NOMO-1 (cell line): ENCODE results near the gene SH3BP5L.
"Not testable (repeated sequence)": the region's sequence is repeated elsewhere in the genome, so short reads cannot be mapped to it uniquely, and the experiment has no call there.

ENCODE experiments used
- DNase-seq, 2 experiments: peaks; one replicate each; lab custom pipeline; 2025; ENCODE audit not compliant: unreplicated experiment in 2 of 2; lab: John Stamatoyannopoulos, UW

SH3BP5L gene

GRCh38 chr1:248834343-248834940, 8.7 kb upstream of the SH3BP5L start:
- peak; percentile 34 to 46 for DNase-seq

GRCh38 chr1:248831842-248832241, 6.1 kb upstream of the SH3BP5L start:
- DNase-seq, result no peak

DNA sequence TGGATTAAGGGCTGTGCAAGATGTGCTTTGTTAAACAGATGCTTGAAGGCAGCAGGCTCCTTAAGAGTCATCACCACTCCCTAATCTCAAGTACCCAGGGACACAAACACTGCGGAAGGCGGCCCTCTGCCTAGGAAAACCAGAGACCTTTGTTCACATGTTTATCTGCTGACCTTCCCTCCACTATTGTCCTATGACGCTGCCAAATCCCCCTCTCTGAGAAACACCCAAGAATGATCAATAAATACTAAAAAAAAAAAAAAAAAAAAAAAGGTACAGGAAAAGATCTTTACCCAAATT, 5.0 kb upstream of the SH3BP5L start:
- not testable (repeated sequence) for DNase-seq

DNA sequence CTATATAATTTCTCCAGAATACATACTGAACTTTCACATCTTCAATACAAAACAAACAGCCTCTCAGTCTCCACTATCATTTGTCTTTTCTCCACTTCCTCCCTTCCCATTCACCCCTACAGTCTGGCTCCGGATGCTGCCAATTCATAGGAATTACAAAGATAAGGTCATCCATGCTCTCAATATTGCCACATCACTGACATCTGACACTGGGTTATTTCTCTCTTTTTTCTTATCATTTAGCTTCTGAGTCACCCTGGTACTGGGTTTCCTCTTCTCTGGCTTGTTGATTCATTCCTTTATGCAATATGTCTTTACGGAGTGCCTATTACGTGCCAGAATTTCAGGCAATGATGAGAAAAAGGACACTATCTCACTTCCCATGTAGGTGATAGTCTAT, 3.1 kb upstream of the SH3BP5L start:
- DNase-seq, result peak; percentile 68 to 95

DNA sequence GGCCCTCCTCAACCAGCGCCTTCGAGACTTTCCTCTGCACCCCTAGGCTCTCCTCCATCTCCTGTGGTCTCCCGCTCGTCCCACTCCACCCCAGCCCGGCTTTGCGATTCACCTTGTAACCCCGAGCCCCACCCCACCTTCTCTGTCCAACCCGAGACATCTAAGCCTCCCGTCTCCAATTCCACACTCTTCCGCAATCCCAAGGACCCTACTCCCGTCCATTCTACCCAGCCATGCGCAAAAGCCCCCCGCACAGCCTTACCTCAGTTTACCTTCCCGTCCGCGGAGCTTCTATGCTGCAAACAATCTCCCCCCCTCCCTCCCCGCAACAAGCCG, 174 bp downstream of the SH3BP5L start:
- no peak for DNase-seq

GRCh38 chr1:248825136-248825535, 579 bp downstream of the SH3BP5L start:
- no peak for DNase-seq

GRCh38 chr1:248824701-248825100, 1.0 kb downstream of the SH3BP5L start:
- no peak for DNase-seq

- no peak for DNase-seq
Observed at GRCh38 chr1:248824301-248824700, 1.4 kb downstream of the SH3BP5L start.

GRCh38 chr1:248823517-248824001, 2.2 kb downstream of the SH3BP5L start:
- DNase-seq, result peak in 1 of 2 experiments; percentile 30

- DNase-seq, result peak; percentile 20 to 78
Observed at GRCh38 chr1:248822148-248823032, 3.3 kb downstream of the SH3BP5L start.

- no peak for DNase-seq
Observed at GRCh38 chr1:248821641-248822040, 4.1 kb downstream of the SH3BP5L start.

DNA sequence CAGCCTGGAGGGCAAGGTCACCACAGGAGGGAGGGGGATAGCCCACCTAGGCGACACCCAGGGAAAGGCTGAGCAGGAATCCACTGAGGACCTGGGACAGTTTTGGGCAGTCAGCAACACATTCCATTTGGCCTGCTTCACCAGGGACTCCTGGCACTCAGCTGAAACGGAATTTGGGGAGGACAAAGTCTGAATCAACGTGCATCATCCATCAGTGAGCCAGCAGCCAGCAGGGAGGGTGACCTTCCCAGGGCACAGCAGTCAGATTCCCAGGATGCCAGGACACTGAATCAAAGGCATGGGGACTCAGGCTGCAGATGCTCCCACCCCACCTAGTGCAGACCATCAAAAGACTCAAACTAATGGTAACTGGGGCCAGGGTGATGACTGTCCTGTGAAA, 4.6 kb downstream of the SH3BP5L start:
- no peak for DNase-seq

GRCh38 chr1:248820041-248820585, 5.6 kb downstream of the SH3BP5L start:
- DNase-seq, result no peak

- no peak for DNase-seq
Observed at GRCh38 chr1:248818505-248819374, 7.0 kb downstream of the SH3BP5L start.

DNA sequence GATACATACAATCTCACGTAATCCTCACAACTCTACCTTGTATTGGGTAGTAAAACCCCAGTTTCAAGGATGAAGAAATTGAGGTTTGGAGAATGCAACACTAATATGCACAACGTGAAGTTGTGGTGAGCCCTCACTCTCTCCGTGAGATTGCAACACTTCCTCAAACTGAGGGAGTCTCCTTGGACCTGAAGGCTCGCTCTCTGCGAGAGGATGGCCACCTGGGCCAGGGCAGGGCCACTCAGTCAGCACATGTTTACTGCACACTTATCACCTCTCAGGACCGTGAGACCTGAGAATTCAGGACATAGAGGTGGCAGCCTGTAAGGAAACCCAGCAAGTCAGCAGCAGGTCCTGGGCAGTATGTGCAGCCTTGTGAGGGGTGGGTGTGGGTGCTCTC, 8.7 kb downstream of the SH3BP5L start:
- DNase-seq, result peak; percentile 81 to 97

DNA sequence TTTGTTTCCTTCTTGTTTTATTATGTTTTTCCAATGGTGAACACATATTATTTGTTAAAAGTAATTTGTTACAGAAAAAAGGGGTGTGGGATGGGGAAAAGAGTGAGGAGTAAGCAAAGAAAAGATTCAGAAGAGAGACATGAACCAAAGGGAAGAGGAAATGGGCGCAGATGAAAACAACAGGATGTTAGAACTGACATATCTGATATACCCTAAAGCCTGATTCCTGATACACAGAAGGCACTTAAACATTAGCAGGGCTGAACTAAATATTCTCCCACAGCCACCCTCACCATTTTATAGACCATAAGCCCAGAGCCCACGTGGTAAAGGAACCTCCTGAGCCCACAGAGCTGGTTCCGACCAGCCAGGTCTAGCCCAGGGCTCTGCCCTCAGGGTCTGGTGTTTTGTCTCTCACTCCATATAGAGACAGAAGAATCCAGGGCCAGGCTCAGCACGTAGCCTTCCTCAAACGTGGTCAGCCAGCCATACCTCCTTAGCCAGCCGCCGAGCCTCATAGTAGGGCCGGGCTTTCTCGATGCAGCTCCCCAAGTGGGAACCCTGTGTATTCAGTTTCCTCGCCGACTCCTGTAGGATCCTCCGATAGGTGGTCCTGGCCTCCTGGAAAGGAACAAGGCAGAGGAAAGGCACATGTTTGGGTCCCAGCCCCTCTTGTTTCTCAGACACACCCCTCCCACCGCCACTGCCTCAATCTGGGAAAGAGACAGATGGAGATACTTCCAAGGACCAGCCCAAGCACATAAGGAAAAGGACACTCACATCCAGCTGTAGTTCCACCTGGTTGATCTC, 9.5 kb downstream of the SH3BP5L start:
- DNase-seq, result no peak

GRCh38 chr1:248815407-248816034, 10.2 kb downstream of the SH3BP5L start:
- DNase-seq, result no peak

GRCh38 chr1:248814351-248814750, 11.4 kb downstream of the SH3BP5L start:
- no peak for DNase-seq

DNA sequence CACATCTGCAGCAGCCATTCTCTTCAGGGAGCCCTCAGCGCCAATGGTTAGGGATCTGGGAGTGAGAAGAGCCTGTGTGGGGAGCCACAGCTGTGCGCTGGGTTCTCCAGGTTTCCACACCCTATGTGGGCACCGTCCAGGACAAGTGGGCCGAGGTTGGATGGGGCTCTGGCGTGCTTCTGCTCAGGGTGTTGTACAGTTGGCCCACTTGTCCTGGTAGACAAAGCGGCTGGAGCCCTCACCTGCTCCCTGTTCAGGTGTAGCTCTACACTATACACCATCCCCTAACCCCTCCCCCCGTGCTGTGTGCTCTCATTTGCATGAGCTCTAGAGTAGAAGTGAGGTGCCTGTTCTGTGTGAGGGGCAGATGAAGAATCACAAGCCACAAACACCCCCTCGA, 12.2 kb downstream of the SH3BP5L start:
- no peak for DNase-seq
